Measurements from ENCODE around the gene NPAS2. TPM values are rescaled to one million over a fixed set of nuclear protein-coding genes. Genes with fewer than 3 reads are reported as not detected.

Gene NPAS2
- total RNA-seq, 4 donors from 2014 or later, result 7.7 to 83.2 (median 15.1) TPM

GRCh38 chr2:100995309-100996075 lies 175.6 kb downstream of the NPAS2 start:
- DNase-seq (ENCODE audit: low spot score in 2 of 2), result no peak
- Histone ChIP-seq H3K27ac (no peak overlapping the region), H3K36me3 (peaks cover 0 to 29% (median 0%) of the 10 kb centered on the region in 3 donors), H3K9me3 (no peaks in the 10 kb centered on the region), H3K4me3 (no peak overlapping the region), H3K4me1 (no peaks in the 10 kb centered on the region), H3K27me3 (no peaks in the 10 kb centered on the region)
- TF ChIP-seq, protein P1, sequence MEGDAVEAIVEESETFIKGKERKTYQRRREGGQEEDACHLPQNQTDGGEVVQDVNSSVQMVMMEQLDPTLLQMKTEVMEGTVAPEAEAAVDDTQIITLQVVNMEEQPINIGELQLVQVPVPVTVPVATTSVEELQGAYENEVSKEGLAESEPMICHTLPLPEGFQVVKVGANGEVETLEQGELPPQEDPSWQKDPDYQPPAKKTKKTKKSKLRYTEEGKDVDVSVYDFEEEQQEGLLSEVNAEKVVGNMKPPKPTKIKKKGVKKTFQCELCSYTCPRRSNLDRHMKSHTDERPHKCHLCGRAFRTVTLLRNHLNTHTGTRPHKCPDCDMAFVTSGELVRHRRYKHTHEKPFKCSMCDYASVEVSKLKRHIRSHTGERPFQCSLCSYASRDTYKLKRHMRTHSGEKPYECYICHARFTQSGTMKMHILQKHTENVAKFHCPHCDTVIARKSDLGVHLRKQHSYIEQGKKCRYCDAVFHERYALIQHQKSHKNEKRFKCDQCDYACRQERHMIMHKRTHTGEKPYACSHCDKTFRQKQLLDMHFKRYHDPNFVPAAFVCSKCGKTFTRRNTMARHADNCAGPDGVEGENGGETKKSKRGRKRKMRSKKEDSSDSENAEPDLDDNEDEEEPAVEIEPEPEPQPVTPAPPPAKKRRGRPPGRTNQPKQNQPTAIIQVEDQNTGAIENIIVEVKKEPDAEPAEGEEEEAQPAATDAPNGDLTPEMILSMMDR (IDR thresholded peaks at IDR 0.05), result no peak
- no peak for TF ChIP-seq POLR2A (IDR thresholded peaks at IDR 0.05)
- no peak for TF ChIP-seq EP300 (IDR thresholded peaks at IDR 0.05)
- WGBS, 2 donors, result 90 to 91% methylated on average over 28 of the region's 28 CpGs

DNA sequence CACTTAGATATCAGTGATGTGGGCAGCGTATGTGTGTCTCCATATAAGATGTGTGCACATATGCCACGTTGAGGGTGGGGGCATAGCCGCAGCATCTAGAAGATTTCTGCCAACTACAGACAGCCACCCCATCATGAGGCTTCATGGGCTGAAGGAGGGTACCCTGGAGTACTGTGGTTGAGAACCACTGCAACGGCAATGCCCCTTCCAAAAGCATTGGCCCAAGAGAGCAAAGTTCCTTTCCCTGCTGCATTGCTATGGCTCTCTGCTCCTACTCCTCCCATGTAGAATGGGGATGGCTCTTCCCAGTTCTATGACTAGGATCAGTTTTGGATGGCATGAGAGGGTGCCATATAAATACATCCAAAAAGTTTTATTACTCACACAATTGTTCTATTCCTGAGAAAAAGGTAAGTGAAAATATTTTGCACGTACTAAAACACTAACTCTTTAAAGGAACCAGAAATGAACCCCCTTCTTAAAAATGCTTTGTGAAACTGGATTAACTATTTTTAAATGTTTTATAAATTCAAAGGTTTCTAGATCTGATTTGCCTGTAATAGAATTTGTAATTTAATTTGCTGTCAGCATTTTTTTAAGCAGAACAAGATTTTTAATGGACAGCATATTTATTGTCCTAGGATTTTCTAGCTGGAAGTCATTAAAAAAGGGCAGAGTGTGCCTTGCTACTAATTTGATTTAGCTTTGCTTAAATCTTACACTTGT lies 177.7 kb downstream of the NPAS2 start:
- H3K36me3 ChIP-seq, result peaks cover 0 to 22% (median 0%) of the 10 kb centered on the region in 3 donors
- H3K4me1 ChIP-seq, result peaks cover 0 to 6% (median 0%) of the 10 kb centered on the region in 4 donors
- H3K27me3 ChIP-seq, result no peaks in the 10 kb centered on the region
- no peak for DNase-seq (ENCODE audit: low spot score in 2 of 2)
- no peak overlapping the region for H3K4me3 ChIP-seq
- no peak for TF ChIP-seq POLR2A (IDR thresholded peaks at IDR 0.05)
- no peak for TF ChIP-seq EP300 (IDR thresholded peaks at IDR 0.05)
- TF ChIP-seq, protein P1 (IDR thresholded peaks at IDR 0.05), result no peak
- H3K27ac ChIP-seq, result no peak overlapping the region
- 87 to 92% methylated on average over 5 of the region's 5 CpGs for WGBS, 2 donors
- H3K9me3 ChIP-seq, result no peaks in the 10 kb centered on the region

GRCh38 chr2:100998235-100998573 lies 178.3 kb downstream of the NPAS2 start:
- TF ChIP-seq POLR2A (IDR thresholded peaks at IDR 0.05), result no peak
- Histone ChIP-seq H3K27ac (no peak overlapping the region), H3K4me1 (peaks cover 0 to 11% (median 1%) of the 10 kb centered on the region in 4 donors), H3K27me3 (no peaks in the 10 kb centered on the region), H3K36me3 (peaks cover 0 to 22% (median 0%) of the 10 kb centered on the region in 3 donors), H3K4me3 (no peak overlapping the region), H3K9me3 (no peaks in the 10 kb centered on the region)
- 65 to 71% methylated on average over 6 of the region's 6 CpGs for WGBS, 2 donors
- DNase-seq (ENCODE audit: low spot score in 2 of 2), result no peak

GRCh38 chr2:100999995-101000394 lies 180.1 kb downstream of the NPAS2 start:
- H3K27me3 ChIP-seq, result no peaks in the 10 kb centered on the region
- no peak overlapping the region for H3K27ac ChIP-seq
- TF ChIP-seq EP300 (IDR thresholded peaks at IDR 0.05) (no peak), POLR2A (IDR thresholded peaks at IDR 0.05) (no peak)
- TF ChIP-seq, protein P1 (IDR thresholded peaks at IDR 0.05), result no peak
- WGBS, 2 donors, result 87 to 88% methylated on average over 2 of the region's 2 CpGs
- no peak for DNase-seq (ENCODE audit: low spot score in 2 of 2)
- peaks cover 0 to 29% (median 9%) of the 10 kb centered on the region in 4 donors for H3K4me1 ChIP-seq
- H3K36me3 ChIP-seq, result peaks cover 0 to 22% (median 11%) of the 10 kb centered on the region in 3 donors
- no peaks in the 10 kb centered on the region for H3K9me3 ChIP-seq
- H3K4me3 ChIP-seq, result no peak overlapping the region

- TF ChIP-seq, protein P1 (IDR thresholded peaks at IDR 0.05), result no peak
- TF ChIP-seq EP300 (IDR thresholded peaks at IDR 0.05), result peak; percentile 89 to 97
- peak; percentile 76 to 80 for TF ChIP-seq POLR2A (IDR thresholded peaks at IDR 0.05)
These were observed 182.0 kb downstream of the NPAS2 start, which contains the start of gene RPL31 for GRCh38 chr2:101001691-101002561. RPL31 (plus strand) TSS chr2:101002289; CDS start chr2:101002702, 413 bp downstream.

More at GRCh38 chr2:101001691-101002561, 182.0 kb downstream of the NPAS2 start, which contains the start of gene RPL31:
- Histone ChIP-seq H3K9me3 (no peaks in the 10 kb centered on the region), H3K36me3 (peaks cover 0 to 34% (median 29%) of the 10 kb centered on the region in 3 donors), H3K27ac (peak within 1 kb of the TSS; percentile 84 to 91 (median 84)), H3K4me3 (peak within 1 kb of the TSS; percentile 73 to 94 (median 92)), H3K27me3 (no peaks in the 10 kb centered on the region), H3K4me1 (peaks cover 0 to 43% (median 9%) of the 10 kb centered on the region in 4 donors)
- WGBS, 2 donors, result 8 to 13% methylated on average over 36 to 56 of the region's 59 CpGs
- peak; percentile 94 to 97 for DNase-seq (ENCODE audit: low spot score in 2 of 2)

Data from tibial nerve (tissue), 4 donors.